OCI-M2 (cell line): ENCODE results near the gene RANBP17.

ENCODE experiments used
- DNase-seq: peaks from one replicate; lab custom pipeline; 2025; ENCODE audit not compliant: unreplicated experiment; lab: John Stamatoyannopoulos, UW

The RANBP17 gene

DNA sequence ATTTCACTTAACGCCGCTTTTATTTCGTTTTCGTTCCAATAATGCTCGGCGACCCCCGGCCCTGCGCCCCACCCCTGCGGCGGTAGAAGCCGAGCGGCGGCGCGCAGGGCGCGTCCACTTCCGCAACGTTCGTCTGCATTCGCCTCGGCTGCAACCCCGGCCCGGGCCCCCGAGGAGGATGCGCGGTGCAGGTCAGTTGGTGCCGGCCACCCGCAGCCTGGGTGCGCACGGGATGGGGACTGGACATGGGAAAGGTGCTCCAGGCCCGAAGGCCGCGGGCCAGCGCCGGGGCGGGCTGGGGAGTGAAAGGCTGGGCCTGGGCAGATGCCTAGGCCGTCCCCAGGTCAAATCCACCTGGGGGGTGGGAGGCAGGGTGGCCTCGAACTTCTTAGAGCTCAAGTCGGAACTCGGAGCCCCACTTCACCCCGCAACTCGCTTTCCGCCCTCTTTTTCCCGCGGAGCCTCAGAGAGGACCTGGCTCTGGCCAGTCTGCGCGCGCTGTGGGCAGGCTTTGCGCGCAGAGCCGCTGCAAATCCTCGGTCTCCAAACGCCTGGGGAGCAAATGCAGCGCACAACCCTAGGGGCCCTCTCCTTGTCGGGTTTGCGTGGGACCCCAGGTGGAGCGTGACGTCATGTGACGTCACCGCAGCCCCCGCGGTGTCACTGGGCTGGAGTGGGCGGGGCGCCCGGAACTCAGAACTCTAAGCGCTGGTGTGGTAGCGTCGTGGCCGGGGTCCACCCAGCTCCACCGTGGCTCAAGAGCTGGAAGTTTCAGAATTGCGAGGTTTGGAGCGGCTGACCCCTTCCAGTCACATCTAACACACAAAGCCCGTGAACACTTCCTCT lies 450.5 kb downstream of the RANBP17 start:
- DNase-seq = no peak

DNA sequence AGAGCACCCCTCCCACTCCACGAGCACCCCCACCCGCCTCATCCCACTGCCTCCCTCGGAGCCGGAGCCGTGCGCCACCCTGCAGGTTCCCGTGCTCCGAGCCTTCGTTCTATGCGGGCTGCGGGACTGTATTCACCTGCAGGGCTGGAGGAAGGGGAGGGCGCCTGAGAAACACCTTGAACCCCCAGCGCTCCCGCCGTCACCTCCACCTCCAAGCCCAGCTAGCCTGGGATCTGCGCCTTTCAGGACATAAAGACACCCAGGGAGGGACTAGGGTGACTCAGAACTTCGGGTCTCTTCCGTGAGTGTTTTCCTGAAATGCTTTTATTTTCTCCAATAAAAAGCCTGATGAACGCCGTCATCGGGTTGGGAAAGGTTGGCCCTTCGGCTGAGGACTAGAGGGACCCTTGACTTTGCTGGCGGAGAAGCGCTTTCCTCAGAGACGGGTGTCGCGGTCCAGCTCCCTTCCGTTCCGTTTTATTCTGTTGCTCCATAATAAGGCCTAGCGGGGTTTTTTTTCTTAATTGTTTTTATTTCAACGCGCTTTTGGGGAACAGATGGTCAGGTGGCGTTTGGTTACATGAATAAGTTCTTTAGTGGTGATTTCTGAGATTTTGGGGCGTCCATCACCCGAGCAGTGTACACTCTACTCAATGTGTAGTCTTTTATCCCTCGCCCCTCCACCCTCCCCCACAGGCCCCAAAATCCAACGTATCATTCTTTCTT lies 451.8 kb downstream of the RANBP17 start:
- no peak for DNase-seq

DNA sequence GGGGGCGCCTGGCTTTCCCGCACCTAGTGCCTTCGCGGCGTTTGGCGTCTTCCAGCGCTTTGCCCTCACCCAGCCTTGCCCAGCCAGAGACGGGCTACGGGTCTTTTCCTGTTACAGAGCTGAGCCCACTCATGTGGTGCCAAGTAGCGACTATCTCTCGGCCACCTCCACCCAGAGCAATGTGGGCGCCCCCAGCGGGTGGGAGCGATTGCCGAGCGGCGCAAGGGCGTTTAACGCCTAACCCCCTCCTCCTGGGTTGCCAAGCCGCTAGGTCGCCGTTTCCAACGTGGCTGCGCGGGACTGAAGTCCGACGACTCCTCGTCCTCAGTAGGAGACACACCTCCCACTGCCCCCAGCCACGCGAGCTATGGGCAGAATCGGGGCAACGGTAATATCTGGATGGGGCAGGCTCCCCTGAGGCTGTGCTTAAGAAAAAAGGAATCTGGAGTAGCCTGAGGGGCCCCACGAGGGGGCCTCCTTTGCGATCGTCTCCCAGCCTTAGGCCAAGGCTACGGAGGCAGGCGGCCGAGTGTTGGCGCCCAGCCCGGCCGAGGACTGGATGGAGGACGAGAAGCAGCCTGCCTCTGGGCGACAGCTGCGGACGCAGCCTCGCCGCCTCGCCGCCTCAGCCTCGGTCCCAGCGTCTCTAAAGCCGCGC lies 453.0 kb downstream of the RANBP17 start:
- no peak for DNase-seq

DNA sequence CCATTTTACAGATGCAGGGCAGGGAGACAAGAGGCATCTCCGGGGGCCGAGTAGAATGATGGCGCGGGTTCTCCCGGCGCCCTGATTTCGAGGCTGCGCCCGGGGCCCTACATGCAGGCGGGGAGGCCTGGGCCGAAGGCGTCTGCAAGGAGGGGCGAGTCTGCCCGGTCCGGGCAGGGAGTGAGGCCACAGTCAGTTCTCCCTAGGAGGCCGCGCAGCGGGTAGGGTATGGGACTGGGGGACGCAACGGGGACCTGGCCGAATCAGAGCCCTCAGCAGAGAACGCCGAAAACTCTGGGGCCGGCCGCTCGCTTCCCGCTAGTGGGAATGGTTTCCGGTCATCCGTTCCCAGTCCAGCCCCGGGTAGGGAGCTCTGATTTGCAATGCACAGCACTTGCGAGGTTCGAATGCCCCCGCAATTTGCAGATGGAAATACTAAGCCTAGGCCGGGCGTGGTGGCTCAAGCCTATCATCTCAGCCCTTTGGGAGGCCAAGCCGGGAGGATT lies 453.6 kb downstream of the RANBP17 start:
- no peak for DNase-seq

DNA sequence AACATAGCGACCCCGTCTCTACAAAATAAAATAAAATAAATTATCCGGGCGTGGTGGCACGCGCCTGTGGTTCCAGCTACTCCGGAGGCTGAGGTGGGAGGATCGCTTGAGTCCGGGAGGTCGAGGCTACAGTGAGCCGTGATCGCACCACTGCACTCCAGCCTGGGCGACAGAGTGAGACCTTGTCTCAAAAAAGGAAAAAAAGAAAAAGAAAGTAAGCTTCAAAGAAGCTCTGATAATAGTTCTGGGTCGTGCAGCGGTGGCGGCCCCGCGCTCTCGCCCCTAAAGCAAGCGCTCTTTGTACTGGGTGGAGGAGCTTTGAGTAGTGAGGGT lies 454.1 kb downstream of the RANBP17 start:
- DNase-seq = no peak

DNA sequence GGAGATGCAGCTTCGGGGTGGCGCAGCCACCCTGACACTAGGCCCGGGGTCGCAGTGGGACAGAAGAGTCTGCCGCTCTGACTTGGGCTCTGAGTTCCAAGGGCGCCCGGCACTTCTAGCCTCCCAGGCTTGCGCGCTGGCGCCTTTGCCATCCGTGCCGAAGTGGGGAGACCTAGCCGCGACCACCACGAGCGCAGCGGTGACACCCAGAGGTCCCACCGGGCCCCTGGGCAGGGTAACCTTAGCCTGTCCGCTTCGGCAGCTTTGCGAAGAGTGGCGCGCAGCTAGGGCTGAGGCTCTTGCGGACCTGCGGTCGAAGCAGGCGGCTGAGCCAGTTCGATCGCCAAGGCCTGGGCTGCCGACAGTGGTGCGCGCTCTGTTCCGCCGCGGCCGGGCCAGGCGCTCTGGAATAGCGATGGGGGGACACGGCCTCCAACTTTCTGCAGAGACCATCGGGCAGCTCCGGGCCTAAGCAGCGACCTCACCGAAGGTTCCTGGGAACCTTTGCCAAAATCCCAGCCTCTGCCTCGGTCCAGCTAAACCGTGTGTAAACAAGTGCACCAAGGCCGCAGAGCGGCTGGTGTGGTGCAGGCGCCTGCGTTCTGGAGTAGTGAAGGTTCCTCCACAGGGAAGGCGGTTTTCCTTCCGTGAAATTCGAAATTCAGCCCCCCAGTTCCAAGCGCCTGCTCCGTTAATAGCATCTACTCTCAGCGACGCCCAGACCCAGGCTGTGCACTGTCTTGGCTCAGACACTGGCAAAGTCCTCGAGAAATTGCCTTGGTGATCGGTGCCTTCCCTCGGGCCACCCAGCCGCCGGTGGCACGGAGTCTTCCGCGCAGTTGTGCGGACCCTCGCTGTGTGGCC lies 454.7 kb downstream of the RANBP17 start:
- no peak for DNase-seq

DNA sequence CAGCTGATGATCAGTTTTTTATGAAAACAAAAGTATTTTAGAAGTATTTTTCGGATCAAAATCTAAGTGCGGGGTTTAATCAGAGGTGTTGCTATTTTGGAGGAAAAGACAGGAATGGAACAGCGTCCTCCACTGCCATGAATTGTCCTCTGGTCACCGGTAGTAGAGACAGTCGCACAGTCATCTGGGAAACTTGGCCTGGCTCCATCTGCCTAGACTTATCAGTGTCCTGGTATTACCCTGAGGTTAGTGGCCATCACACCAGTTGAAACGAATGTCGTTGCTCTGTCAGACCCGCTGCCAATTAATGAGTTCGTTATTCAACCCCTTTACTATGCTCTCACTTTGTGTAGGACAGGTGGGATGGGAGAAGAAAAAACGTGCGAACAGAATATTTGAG lies 455.4 kb downstream of the RANBP17 start:
- DNase-seq = no peak

DNA sequence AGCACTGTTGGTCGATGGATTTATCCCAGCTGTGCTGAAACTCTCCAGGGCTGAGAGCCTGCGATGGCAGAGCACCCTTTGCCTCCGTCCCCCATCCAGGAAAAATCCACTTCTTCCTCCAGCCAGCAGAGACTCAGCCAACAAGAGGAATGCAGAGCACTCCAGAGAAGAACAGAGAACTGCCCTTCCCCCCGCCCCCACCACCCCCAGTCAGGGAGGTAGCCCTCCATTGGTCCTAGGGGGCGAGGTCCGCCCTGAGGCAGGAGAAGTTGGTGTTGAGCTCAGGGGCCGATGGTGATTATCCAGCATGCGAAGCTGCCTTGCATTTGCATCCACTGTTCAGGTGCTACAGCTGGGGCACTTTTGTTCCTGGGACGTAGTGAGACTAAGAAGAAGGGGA lies 456.2 kb downstream of the RANBP17 start:
- no peak for DNase-seq

DNA sequence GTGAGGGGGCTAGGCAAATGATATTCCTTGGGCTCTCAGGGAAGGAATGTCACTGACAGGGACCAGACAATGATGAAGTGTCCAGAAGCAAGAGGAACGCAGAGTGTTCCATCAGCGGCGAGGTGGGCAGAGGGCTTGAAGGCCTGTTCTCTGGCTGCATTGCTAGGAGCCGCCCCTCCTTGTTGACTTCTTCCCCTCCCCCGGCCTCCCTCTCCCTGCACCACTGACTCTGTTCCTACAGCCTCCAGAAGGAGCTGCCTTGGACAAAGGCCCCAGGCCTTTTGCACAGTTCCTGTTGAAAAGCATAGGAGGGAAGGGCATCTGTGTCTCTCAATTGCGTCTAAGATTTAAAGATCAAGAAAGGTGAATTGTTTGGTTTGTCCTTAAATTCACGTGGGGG lies 459.6 kb downstream of the RANBP17 start:
- DNase-seq = no peak

DNA sequence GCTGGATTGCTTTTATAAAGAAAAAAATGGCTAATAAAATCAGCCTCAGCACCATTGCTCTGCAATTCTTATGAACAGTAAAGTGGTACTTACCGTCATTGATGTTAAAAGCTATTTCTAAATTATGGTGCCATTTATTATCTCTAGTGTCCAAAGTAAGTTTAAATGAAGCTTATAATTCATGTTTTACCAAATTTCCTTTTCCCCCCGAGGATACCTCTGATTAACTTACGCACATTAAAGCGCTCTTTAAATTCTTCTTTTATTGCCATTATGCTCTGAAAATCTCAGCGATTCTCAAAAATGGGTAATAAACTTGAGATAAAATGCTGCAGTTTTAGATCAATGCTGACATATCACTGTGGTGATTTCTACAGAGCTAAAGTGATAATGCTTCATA lies 460.7 kb downstream of the RANBP17 start:
- DNase-seq = no peak

DNA sequence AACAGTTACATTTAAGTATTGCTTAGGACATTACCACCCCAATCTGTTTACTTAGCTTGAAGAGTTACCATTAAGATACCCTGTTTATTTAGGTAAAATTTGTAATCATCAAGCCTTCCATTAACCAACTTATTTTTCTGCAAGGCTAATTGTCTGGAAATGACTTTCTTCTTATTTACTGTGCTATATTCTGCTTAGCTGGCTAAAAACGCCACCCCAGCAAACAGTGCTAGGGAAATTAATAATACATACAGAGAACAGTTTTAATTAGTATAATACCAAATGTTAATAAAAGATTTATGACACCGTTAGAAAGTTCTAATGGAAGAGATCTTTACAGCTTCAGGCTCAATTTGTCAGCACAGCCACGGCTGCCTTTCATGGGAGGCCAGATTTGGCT lies 461.2 kb downstream of the RANBP17 start:
- DNase-seq = no peak

DNA sequence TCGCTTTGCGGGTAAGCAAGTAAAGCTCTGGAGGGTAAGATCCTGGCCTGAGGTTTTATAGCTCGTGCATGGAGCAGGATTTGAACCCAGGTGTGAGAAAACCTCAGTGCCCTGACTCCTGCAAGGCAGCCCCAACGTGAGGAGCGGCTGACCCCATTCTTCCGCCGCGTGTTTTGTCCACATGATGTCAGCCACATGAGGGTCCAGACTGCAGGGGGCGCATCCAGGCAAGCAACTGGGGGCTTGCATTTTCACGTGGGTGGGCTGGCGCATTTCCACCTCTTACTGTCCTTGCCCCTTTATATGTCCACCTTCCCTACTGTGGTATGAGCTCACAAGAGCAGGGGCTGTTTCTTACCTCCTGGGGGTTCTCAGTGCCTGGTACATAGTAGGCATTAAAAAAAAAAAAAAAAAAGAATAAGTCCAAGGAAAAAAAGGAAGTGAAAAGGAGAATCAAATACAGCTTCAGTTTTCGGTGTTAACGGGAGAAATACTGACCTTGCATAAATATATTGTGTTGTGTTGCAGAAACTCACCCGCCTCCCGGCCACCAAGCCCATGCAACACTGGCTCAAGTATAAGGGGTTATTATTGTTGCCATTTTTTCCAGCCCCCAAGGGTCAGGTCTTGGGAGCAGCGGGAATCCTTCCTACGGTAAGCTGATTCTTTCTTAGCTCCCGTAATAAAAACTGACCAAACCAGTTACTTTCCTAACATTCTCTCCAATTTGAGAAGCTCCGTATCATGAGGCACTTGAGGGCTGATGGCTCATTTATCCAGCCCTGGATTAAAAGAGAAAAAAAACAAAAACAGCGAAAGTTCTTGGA lies 462.2 kb downstream of the RANBP17 start:
- no peak for DNase-seq

DNA sequence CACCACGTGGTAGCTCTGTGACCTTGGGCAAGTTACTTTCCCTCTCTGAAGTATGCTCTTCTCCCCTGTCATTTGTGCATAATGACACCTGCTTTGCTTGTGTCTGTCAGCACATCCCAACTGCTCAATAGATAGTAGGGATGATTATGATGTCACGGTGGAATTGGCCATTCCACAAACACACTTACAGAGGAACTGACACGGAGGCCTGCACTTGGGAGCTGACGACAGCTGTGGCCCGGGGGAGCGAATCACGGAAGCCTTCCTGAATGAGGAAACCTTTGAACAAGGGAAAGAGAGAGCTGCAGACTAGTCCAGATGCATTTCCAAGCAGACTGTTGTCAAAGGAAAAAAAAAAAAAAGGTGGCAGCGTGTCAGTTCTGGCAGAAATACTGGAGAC lies 468.2 kb downstream of the RANBP17 start:
- no peak for DNase-seq

DNA sequence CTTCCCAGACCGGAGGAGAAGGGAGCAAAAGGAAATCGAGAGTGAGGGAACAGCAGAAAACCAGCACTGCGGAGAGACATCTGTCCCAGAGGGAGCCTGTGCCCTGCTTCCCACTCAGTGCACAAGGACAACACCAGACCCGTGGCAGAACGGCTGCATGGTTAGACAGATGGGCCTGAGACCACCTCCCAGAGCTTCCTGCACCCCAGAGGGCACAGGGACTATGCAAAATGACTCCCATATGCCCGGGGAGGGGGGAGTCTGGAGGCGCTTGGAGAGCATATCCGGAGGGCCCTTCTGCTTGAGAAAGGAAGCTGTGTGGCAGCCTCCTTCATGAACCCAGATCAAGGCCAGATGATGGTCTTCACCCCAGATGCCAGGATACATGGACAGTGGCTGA lies 473.8 kb downstream of the RANBP17 start:
- no peak for DNase-seq

DNA sequence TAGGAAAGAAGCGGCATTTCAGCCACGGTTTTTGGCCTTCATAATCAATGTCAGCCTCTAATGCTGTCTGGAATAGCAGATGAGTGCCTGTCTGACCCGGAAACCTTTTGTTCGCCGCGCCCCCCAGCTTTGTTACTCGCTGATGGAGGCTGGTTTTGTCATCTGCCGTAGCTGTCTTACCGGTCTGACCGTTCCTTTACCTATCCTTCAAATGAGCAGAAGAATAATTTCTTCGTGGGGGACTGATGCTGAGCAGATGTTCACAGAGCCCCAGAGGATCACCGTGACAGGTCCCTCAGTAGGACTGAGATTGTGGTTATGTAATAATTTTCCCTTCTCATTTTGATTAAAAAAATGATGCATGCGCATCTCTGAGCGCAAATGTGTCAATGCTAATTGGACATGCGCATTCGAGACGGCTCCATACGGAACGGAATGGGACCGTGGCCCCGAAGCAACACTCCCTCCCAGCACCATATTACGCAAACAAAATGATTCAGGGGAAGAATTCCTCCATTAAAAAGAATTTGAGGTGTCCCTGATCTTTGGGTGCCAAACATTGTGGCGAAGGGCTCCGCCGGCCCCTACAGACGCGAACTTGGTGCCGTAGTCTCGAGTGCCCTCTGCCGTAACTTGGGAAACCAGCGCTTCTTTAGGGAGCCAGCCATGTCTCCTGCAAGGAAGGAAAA lies 474.8 kb downstream of the RANBP17 start:
- DNase-seq = no peak

DNA sequence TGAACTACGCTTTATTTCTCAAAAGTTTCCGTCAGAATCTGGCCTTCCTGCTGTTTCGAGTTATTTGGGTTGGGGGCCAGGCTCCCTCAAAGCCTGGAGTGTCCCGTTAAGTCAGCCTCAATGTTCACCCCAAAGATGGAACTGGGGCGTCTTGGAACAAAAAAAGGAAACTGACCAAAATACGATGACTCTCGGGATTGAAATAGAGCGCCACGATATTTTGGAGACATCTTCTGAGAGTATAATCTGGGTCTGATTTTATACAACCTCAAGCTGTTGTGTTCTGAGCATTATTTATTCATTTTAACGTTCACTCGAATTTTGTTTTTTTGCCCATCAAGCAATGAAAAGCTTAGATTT lies 475.4 kb downstream of the RANBP17 start:
- DNase-seq = no peak

DNA sequence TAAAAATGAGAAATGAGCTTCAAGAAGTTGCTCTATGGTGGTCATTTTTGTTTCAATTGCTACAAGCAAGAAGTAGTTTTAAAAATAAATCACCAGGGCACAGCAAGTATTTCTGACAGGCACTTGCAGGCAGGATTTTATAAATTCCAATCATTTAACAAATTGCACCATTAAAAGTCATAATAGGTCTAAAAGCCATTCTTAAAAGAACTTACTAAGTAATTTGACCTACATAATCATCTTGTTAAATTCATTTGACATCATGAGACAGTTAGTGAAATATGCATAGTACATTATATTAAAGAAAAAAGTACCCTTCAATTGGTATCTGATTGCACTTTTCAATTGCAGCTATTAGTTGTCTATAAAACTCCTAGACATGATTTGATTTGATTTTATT lies 478.2 kb downstream of the RANBP17 start:
- no peak for DNase-seq

DNA sequence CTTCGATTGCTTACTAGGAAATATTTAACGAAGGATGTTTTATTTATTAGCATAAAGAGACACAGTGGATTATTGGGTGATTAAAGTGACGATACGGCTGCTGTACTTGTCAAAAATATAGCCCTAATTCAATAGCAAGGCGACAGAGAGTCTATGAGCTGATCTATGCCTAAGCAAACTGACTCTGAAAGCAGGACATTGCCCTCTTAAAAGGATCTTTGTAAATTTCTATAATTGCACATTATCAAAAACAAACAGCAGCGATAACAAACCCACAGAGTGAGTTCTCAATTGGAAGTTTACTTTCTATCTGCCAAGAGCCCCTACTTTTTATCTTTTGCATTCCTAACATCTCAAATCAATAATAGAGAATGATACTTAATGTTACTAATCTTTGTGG lies 478.7 kb downstream of the RANBP17 start:
- no peak for DNase-seq

DNA sequence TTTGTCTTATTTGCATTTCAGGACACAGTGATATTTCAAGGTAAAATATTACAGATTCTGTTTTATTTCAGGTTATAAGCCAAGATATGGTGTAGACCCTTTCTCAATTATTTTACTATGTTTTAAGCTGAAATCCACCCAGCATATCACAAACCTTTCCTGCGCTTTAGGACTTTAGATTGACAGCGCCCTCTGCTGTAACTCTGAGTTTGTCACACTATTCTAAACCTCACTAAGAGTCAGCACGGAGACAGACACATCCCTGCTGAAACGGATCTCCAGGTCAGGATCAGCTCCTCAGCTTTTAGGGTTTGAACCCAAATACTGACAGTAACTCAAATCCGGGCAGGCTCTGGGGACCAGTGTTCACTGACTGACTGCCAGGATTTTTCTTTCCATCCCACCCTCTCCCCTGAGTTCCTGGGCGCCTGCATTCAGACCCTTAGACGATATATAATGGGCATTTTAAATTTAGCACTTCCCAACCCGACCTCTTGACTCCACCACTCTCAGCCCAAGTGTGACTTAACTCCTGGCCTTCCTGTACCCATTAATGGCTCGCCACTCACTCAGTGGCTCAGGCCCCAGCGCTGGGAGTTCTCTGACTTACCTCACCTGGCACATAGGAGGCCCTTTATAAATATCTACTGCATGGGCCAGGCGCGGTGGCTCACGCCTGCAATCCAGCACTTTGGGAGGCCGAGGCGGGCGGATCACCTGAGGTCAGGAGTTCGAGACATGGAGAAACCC lies 480.7 kb downstream of the RANBP17 start:
- no peak for DNase-seq
